Caco-2 (cell line): Measurements from ENCODE around the gene KCNH4. TPM values are rescaled to one million over a fixed set of nuclear protein-coding genes. Genes with fewer than 3 reads are reported as not detected.

ENCODE experiments used
- BruUV-seq: library from RNA; stranded (reverse); fragments of 400-500 nt; replicated peaks from 2 replicates; lab custom pipeline; 2021; lab: Mats Ljungman, UMichigan
- CTCF ChIA-PET: fragments of 300-600 bp; sonication (Branson Sonifier 250); formaldehyde crosslinking; loops from one replicate; lab custom pipeline; 2022; ENCODE audit warnings: antibody characterized with exemption; lab: Charles Lee
- POLR2A ChIA-PET: fragments of 300-600 bp; sonication (Branson Sonifier 250); formaldehyde crosslinking; loops from one replicate; lab custom pipeline; 2022; ENCODE audit warnings: antibody characterized with exemption; lab: Charles Lee
- DNase-seq, 2 experiments: peaks; one replicate each; pipeline versions ENCODE4 v3.0.0 to v3.0.0-alpha.2; 2020 to 2022
- H3K27me3 ChIP-seq: replicated peaks from 2 replicates; pipeline ENCODE4 v1.6.0; 2011; ENCODE audit warnings: low read length; ENCODE audit not compliant: control insufficient read depth, insufficient read depth
- H3K36me3 ChIP-seq: 2 replicates; pipeline ENCODE4 v1.5.1; 2011; ENCODE audit warnings: low read length; ENCODE audit not compliant: control insufficient read depth, insufficient read depth
- H3K4me1 ChIP-seq: fragments of 250-450 bp; sonication (Bioruptor Pico); 2 replicates; pipeline ENCODE4 v1.5.1; 2020; ENCODE audit warnings: mild to moderate bottlenecking
- H3K4me3 ChIP-seq: 2 replicates; pipeline ENCODE4 v1.5.1; 2011; ENCODE audit warnings: low read depth, mild to moderate bottlenecking, control low read depth, low read length
- H3K9me3 ChIP-seq: fragments of 250-450 bp; sonication (Bioruptor Pico); 2 replicates; pipeline ENCODE4 v1.5.1; 2020; ENCODE audit warnings: mild to moderate bottlenecking, moderate library complexity
- H3K27ac Mint-ChIP-seq: one replicate; pipeline ENCODE4 v1.8.0; 2022; ENCODE audit warnings: mixed read lengths; ENCODE audit not compliant: unreplicated experiment
- H3K27me3 Mint-ChIP-seq: one replicate; pipeline ENCODE4 v1.8.0; 2022; ENCODE audit warnings: mixed read lengths; ENCODE audit not compliant: insufficient read depth, unreplicated experiment
- H3K36me3 Mint-ChIP-seq: one replicate; pipeline ENCODE4 v1.8.0; 2022; ENCODE audit warnings: mild to moderate bottlenecking, mixed read lengths; ENCODE audit not compliant: insufficient read depth, unreplicated experiment
- H3K4me1 Mint-ChIP-seq: one replicate; pipeline ENCODE4 v1.8.0; 2022; ENCODE audit warnings: low read depth, mixed read lengths; ENCODE audit not compliant: unreplicated experiment
- H3K4me3 Mint-ChIP-seq: one replicate; pipeline ENCODE4 v1.8.0; 2022; ENCODE audit warnings: mild to moderate bottlenecking, moderate library complexity, mixed read lengths; ENCODE audit not compliant: unreplicated experiment
- H3K9me3 Mint-ChIP-seq: one replicate; pipeline ENCODE4 v1.8.0; 2022; ENCODE audit warnings: mixed read lengths; ENCODE audit not compliant: unreplicated experiment
- intact Hi-C: fragments of 100-400 bp; cut with micrococcal nuclease; formaldehyde crosslinking; loops from one replicate; pipeline ENCODE4 v1.10.0; 2022; ENCODE audit not compliant: unreplicated experiment
- total RNA-seq: library from RNA; stranded (reverse); gene quantifications from 2 replicates; pipeline ENCODE4 v1.2.3, GENCODE V29; 2022
- TF ChIP-seq, protein P1 (sequence below), 2 experiments: fragments of 200-600 bp in 1 of 2; IDR thresholded peaks; 1 replicate in 1 of 2; 2 replicates in 1 of 2; pipeline versions ENCODE4 v1.5.1 to v1.8.0; 2011 to 2022; ENCODE audit warnings: antibody characterized with exemption in 1 of 2, control low read depth in 1 of 2, inconsistent platforms in 1 of 2, low read depth in 1 of 2, low read length in 1 of 2, mild to moderate bottlenecking in 1 of 2, moderate library complexity in 1 of 2; ENCODE audit not compliant: insufficient read depth in 1 of 2, severe bottlenecking in 1 of 2, unreplicated experiment in 1 of 2

The KCNH4 gene
- total RNA-seq, 1 experiment from 2014 or later, result 0.07 TPM

DNA sequence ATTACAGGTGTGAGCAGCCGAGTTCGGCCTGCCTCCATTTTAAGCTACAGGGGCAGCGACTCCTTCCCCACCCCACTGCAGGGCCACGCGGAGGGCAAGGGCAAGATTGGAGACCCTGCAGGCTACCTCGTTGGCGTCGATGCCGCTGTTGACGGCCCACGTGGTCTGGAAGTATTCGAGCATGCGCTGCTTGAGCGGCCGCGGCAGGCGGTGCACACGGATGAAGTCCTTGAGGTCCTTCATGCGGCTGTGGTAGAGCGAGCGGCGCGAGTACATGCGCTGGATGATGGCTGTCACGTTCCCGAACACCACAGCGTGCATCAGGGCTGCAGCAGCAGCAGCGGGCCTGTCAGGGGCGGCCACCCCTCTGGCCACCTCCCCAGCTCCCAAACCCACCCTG is 11.6 kb downstream of the KCNH4 start:
- Histone ChIP-seq H3K27me3 (0 out of 2 replicates have a peak, but pooled peaks cover 1% of the 10 kb centered on the region), H3K9me3 (no peaks in the 10 kb centered on the region), H3K4me3 (no peak overlapping the region), H3K4me1 (no peaks in the 10 kb centered on the region), H3K36me3 (no peaks in the 10 kb centered on the region)
- no peaks in the 10 kb centered on the region for H3K27me3 Mint-ChIP-seq
- H3K9me3 Mint-ChIP-seq, result no peaks in the 10 kb centered on the region
- ChIA-PET CTCF (no interaction called here), POLR2A (no interaction called here)
- no peaks in the 10 kb centered on the region for H3K4me1 Mint-ChIP-seq
- no peaks in the 10 kb centered on the region for H3K36me3 Mint-ChIP-seq
- TF ChIP-seq, protein P1, sequence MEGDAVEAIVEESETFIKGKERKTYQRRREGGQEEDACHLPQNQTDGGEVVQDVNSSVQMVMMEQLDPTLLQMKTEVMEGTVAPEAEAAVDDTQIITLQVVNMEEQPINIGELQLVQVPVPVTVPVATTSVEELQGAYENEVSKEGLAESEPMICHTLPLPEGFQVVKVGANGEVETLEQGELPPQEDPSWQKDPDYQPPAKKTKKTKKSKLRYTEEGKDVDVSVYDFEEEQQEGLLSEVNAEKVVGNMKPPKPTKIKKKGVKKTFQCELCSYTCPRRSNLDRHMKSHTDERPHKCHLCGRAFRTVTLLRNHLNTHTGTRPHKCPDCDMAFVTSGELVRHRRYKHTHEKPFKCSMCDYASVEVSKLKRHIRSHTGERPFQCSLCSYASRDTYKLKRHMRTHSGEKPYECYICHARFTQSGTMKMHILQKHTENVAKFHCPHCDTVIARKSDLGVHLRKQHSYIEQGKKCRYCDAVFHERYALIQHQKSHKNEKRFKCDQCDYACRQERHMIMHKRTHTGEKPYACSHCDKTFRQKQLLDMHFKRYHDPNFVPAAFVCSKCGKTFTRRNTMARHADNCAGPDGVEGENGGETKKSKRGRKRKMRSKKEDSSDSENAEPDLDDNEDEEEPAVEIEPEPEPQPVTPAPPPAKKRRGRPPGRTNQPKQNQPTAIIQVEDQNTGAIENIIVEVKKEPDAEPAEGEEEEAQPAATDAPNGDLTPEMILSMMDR (IDR thresholded peaks at IDR 0.05; ENCODE audit: insufficient read depth in 1 of 2, low read depth in 1 of 2, low read length in 1 of 2, severe bottlenecking in 1 of 2, unreplicated experiment in 1 of 2), result no peak
- DNase-seq, result no peak
- H3K4me3 Mint-ChIP-seq, result no peak overlapping the region
- H3K27ac Mint-ChIP-seq, result no peak overlapping the region
- BruUV-seq, result no TSS peak
- intact Hi-C loops, result no loop called here

GRCh38 chr17:42167807-42168206 is 13.1 kb downstream of the KCNH4 start:
- Histone ChIP-seq H3K9me3 (no peaks in the 10 kb centered on the region), H3K27me3 (0 out of 2 replicates have a peak, but pooled peaks cover 1% of the 10 kb centered on the region), H3K36me3 (no peaks in the 10 kb centered on the region), H3K4me1 (no peaks in the 10 kb centered on the region), H3K4me3 (no peak overlapping the region)
- TF ChIP-seq, protein P1 (IDR thresholded peaks at IDR 0.05; ENCODE audit: insufficient read depth in 1 of 2, low read depth in 1 of 2, low read length in 1 of 2, severe bottlenecking in 1 of 2, unreplicated experiment in 1 of 2), result no peak
- ChIA-PET POLR2A (no interaction called here), CTCF (no interaction called here)
- Mint-ChIP-seq H3K27me3 (no peaks in the 10 kb centered on the region), H3K9me3 (no peaks in the 10 kb centered on the region), H3K4me3 (no peak overlapping the region), H3K4me1 (no peaks in the 10 kb centered on the region), H3K36me3 (no peaks in the 10 kb centered on the region), H3K27ac (no peak overlapping the region)
- BruUV-seq, result no TSS peak
- no peak for DNase-seq
- intact Hi-C loops, result no loop called here

- intact Hi-C loops, result no loop called here
- no peaks in the 10 kb centered on the region for H3K27me3 Mint-ChIP-seq
- DNase-seq, result no peak
- Histone ChIP-seq H3K27me3 (no peaks in the 10 kb centered on the region), H3K36me3 (no peaks in the 10 kb centered on the region), H3K4me3 (no peak overlapping the region), H3K9me3 (no peaks in the 10 kb centered on the region), H3K4me1 (no peaks in the 10 kb centered on the region)
- no TSS peak for BruUV-seq
- CTCF ChIA-PET, result no interaction called here
- H3K36me3 Mint-ChIP-seq, result no peaks in the 10 kb centered on the region
- POLR2A ChIA-PET, result no interaction called here
- TF ChIP-seq, protein P1 (IDR thresholded peaks at IDR 0.05; ENCODE audit: insufficient read depth in 1 of 2, low read depth in 1 of 2, low read length in 1 of 2, severe bottlenecking in 1 of 2, unreplicated experiment in 1 of 2), result no peak
- no peaks in the 10 kb centered on the region for H3K4me1 Mint-ChIP-seq
- H3K4me3 Mint-ChIP-seq, result no peak overlapping the region
- H3K27ac Mint-ChIP-seq, result no peak overlapping the region
- H3K9me3 Mint-ChIP-seq, result no peaks in the 10 kb centered on the region
These were observed 14.7 kb downstream of the KCNH4 start for GRCh38 chr17:42166196-42166763.
